HS-5 (cell line): ENCODE measurements around the gene TBX2.

Experiments used
- DNase-seq: peaks from one replicate; pipeline ENCODE4 v3.0.0-alpha.2; 2012; ENCODE audit warnings: low read depth

Gene TBX2

DNA sequence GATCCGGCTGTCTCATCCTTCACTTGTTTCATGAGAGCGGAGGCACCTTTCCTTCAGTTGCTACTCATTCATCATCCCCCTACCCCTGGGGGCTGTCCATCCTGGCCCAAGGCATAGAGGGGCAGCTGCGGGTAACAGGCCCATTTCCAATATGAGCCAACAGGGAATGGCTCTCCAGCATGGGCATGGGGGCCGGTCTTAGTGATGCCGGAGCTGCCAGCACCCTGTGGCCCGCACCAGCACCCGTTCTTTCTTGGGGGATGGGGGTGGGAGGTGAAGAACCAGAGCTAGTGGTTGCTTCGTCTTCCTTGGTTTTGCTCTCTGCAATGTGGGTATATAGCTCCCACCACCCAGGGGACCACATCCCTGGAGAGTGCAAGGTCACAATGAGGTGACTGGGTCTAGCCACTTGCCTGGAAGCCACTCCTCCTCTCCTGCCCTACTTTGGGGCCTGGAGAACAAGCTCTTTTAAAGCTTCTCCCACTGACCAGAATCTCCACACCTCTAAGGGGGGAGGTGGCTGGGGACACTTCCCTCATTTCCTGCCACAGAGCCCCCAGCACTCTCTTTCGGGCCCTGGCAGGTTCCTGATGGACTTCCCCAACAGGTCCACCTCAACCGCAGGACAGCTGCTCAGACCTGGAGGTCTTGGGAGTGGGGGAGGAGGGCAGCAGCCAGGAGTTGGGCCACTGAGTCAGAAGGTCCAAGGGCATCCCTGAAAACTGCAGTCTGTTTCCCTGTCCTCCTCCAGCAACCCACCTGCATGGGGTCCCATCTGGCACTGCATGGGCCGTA lies 11.9 kb upstream of the TBX2 start:
- DNase-seq, result no peak

DNA sequence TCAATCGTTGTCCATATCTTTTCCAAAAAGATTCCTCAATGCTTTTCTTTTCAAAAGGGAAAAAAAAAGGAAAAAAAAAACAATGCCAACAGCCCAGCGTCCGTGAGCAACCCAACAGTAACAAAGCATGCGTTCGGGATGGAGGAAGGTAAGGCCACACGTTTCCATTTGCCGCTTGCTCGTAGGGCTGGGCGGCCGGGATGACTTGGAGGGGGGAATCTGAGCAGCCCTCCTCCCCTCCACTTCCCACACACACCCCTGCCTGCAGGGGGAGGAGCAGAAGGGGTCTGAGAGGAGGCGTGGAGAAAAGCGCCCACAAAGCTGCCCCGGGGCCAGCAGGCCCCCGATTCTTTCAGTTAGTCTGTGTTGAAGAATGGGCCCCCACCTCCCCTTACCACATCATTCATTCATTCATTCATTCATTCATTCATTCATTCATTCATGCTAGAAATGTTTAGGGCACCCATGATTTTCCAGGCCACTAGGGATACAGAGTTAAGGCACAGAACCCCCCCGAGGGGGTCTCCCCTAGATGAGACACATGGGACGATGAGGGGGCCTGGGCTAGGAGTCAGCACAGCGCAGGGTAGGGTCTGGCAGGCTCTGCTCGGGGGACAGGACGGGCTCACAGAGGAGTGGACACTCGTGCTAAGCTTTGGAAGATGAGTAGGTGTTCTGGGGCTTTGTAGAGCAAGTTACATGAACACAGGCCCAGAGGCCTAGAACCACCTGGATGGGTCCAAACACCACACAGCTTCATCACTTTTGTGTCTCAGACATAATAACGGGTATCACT lies 10.9 kb upstream of the TBX2 start:
- DNase-seq, result no peak

DNA sequence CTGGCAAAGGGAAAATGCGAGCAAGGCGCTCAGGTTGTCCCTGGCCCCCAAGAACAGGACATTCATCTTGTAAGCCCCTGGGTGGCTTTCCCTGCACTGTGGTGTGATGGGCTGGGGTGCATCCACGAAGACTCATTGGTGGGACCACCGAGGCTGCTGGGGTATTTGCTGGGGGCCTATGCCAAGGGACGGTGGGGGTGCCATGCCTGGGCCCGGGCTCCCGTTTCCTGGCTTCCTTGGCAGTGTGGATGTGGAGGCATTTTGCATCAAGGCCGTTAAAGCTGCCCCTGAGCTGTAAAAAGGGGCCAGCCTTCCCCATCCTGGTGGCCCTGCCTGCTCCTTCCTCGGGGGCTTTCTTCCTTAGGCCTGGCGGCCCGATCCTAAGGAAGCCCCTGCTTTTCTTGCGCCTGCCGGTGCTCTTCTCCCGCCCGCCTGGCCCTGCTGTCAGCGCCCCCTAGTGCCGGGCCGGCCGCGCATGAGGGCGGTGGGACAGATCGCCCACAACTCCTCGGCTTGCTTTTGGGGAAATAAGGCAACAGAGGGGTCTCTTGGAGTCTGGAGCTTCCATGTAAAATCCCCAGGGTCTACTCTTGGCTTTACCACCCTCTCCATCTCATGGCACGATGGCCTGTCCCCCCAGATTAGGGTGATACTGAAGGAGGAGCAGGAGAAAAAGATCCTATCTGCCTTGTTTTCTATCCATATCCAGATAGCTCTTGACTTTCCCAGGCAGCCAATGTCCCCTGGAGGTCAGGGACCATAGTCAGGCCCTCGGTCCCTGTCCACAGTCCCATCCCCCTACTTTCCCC lies 9.8 kb upstream of the TBX2 start:
- DNase-seq, result no peak

DNA sequence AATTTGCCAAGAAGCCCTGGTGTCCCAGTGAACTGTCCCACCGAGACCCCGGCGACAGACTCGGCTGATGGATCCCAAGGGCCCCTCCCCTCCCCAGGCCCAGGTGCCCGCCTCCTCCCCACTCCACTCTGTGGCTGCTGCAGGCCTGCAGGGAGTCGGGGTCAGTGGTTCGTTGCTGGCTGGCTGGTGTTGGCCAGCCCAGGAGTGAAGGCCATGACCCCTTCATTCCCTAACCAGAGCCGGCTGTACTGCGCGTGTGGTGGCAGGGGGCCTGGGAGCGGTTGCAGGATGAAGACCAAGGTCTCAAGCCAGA lies 9.2 kb upstream of the TBX2 start:
- DNase-seq, result no peak

DNA sequence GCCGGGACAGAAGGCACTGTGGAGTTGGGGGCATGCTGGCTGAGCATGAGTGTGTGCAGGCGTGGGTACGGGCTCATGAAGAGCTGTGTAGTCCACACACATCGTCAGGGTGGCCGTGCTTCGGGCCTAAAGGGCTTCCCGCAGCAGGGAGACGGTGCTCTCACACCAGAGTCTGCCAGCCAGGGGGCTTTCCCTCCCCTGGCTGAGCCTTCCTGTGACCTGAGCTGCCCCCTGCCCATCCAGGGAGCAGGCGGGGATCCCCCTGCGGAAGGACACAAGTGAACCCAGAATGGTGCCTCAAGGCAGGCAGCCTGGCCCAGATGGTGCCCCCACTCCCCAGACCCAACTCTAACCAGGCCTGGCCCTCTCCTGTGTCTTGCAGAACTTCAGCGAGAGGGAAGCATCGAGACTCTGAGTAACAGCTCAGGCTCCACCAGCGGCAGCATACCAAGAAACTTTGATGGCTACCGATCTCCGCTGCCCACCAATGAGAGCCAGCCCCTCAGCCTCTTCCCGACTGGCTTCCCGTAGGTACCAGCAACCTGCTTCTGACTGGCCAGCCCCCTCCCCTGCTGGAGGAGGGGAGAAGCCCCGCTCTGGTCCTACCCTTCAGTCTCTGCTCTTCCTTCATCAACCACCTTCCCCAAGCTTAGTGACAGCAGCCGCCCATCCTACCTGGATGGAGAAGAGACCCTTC lies 7.9 kb upstream of the TBX2 start:
- DNase-seq, result no peak

DNA sequence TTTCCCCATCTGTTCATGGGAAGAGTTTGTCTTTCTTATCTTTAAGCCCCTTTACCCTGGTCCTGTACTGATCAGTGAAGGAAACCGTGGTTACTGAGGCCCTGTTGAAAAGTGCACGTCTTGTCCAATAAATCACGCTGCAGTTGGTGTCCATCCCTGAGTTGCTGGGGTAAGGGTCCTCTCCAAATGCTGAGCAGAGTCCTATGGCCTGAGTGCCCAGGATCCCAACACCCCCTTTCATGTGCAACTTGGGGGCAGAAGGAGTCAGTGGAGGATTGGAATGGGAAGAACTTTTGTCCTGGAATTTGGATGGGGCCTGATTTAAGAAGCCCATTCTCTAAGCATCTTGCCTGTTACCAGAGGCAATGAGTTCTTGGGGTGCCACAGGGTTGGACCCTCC lies 7.0 kb upstream of the TBX2 start:
- no peak for DNase-seq

DNA sequence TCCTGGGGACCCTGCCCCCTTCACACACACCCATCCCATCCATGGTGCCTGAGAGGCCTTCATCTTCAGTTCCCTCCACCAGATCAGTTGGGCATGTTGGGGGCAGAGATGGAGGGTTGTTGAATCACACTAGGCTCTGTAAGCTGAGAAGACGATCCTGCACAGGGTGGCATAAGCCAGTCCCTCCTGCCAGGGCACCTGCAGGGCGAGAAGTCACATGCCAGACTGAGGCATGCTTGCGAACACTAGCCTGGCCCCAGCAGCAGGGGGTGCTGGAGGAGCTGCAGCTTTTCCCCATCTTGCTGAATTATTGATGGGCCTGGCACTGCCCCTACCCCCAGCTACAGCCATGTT lies 6.1 kb upstream of the TBX2 start:
- DNase-seq, result no peak

DNA sequence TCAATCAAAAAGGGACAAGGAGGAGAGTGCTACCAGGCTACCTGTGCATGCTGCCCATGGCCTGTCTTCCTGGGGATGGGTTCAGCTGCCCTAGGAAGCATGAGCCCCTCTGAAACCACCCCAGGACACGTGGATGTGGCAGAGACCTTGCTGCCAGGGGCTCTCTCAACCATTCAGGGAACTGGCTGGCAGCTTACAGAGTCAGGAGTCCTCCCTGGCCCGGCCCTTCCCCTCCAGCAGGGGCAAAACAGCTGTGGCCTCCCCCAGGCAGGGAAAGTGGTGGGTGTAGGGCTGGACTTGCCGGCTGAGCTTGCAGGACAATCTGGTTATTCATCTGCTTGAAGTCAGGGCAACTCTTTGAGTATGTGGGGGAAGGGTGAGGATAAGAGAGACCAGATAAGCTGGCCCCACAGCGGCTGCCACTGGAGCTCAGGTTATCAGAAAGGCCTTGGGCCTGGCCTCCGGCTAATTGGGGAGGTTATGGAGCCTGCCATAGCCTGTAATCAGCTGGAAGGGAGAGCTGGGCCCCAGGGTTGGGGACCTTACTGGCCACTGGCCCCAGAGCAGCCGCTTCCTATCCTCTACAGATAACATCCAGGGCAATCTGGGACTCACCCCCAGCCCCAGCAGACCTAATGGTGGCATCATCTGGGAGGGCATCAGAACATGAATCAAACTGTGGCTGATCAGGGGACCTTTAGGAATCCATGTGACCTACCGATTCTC lies 5.6 kb upstream of the TBX2 start:
- DNase-seq, result no peak

DNA sequence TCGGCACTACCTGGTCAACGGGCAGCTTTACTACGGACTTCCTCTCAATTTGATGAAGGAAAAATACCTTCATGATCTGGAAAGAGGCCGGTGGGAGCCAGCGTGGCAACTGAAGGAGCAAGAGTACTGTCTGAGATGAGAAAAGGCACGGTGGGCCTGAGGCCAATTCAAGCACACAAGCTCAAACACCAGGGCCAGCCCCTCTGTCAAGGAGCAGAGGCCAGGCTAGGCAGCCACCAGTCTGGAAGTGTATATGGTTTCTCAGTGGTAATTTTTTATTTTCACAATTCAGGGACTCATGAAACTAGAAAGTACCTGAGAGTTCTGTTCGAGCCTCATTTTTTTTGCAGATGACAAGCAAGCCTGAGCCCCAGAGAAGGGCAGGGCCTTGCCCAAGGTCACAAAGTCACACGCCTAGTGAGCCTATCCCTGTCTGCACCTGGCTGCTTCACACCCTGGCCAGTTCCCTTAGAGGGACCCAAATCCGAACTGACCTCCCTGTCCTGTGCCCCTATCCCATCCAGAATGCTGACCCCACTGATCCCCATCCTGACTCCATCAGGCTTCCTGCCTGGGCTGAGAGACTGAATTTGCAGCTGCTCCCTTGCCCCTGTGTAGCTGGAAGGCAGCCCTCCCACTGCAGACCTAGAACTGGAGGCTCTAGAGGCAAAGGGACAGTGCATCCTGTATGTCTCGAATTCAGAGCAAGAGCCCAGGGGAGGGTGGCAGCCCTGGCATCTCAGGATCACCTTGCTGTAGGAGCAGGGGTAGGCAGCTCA lies 4.8 kb upstream of the TBX2 start:
- DNase-seq, result no peak

DNA sequence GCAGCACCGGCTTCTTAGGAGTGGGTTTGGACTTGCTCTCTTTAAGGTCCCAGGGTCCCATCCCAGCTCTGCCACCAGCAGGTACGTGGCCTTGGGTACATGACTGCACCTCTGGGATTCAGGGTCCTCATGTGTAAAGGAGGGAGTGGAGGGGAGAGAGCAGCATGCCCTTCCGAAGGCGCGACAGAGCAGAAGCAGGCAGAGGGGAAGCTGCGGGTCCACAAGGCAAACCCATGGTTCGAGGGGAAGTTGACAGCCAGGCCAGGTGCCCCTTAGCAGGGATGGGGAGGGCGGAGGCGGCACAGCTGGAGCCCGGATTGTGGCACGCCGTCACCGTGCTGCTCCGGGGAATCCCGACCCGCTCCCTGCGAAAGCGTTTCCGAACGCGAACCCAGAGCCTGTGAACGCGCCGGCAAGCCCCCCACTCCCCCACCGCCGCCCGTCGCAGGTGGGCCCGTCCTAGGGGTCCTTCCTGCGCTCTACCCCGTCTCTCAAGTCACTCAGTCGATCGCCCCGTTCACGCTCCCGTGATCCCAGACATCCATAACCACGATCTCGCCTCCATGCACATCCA lies 4.1 kb upstream of the TBX2 start:
- no peak for DNase-seq

DNA sequence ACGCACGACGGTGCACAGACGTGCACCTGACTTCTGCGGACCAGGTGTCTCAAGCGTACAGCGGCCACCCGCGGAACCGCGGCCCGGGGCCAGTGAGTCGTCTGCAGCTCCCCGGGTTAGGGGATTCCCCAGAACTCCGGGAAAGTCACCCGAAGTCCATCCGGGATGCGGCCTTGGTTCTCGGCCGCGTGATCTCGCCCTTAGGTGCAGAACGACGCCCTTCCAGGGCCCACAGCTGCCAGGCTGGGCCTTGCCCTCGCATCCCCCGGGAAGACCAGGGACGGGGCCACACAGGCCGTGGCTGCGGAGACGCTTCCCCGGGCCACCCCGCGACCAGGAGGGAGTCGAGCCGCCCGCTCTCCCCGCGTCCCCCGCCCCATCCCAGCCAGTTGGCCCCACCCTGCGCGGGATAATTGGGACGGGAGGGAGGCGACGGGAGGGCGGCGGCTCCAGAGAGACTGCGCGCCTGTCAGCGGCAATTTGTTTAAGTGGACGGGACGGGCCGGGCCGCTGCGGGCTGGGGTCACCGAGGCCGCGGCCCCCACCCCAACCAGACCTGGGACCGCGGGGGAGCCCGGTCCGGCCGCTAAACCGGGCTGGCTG lies 3.6 kb upstream of the TBX2 start:
- DNase-seq, result no peak

DNA sequence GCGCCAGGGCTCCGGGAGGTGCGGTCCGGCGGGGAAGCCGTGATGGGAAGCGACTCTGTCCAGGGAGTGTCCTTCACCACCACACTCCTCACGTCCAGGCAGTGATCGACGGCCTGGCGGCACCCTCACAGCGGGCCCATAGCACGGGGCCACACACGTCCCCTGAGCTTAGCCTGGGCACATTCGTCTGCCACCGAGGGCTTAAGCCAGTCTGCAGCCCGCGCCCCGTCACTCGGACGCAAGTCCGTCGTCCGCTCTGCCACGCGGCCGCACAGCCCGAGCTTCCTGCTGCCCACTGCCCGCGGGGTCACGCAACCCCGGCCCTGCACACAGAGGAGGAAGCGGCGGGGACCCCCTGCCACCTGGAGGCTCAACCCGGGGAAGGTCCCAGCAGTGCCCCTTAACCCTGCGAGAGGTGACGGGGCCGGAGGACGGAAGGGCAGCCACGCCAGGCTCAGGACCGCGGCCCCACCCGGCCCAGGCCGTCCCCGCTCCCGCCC lies 3.0 kb upstream of the TBX2 start:
- DNase-seq, result no peak

DNA sequence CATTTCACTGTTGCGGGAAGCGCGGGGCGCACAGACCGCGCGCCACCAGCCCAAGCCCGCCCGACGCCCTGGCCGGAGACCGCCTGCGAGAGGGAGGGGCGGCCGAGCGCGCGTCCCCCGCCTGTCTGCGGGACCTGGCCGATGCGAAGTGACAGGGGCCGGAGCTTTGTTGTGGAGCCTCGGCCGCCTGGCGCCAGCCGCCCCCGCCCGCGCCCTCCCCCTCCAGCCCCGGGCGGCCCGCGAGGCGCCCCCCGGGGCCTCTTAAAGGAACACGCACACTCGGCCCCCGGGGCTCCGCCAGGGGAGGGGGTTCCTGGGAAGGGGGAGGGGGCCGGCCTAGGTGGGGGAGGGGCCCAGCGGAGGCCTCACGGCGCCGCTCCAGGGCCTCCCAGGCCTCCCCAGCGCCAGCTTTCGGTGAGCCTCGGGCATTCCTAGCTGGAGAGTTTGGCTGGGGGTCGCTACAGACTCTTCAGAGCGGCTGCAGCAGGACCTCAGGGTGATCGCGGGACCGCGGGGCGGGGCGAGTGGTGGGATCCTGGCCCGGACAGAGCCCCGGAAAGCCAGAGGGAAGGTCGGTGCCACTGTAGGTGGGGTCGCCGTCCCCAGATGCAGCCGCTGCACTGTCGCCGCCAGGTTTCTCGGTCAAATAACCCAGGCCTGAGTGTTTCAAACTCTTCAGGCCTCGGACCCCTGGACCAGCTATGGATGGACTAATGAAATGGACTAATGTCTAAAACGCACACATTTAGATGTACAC lies 2.4 kb upstream of the TBX2 start:
- no peak for DNase-seq

DNA sequence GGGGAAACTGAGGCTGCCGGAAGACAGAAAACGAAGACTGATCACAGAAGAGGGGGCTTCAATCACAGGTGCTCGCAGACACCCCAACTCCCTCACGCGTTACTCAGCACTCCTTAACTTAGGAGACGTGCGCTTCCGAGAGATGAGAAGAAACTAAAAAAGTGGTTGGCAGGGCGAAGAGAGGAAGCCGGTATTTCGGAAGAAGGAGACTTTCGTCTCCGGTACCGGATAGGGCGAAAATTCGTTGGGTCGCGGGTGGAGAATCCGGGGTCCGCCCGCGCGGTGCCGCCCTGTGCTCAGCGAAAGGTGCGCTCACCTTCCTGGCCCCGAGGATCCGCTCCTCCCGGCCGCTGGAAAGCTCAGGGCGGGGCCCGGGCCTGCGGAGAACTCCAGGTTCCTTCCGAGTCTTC lies 917 bp upstream of the TBX2 start:
- DNase-seq, result no peak

DNA sequence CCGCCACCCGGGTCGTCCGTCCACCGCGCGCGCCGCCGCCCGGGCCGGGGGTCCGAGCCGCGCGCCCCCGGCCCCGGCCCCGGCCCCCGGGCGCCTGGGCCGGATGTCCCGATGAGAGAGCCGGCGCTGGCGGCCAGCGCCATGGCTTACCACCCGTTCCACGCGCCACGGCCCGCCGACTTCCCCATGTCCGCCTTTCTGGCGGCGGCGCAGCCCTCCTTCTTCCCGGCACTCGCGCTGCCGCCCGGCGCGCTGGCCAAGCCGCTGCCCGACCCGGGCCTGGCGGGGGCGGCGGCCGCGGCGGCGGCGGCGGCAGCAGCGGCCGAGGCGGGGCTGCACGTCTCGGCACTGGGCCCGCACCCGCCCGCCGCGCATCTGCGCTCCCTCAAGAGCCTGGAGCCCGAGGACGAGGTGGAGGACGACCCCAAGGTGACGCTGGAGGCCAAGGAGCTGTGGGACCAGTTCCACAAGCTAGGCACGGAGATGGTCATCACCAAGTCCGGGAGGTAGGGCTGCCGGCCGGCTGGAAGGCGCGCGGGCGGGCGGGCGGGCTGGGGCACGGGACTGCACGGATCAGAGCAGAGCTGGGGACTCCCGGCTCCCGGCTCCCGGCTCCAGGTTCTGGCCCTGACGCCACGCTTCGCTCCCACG lies 548 bp downstream of the TBX2 start:
- no peak for DNase-seq

DNA sequence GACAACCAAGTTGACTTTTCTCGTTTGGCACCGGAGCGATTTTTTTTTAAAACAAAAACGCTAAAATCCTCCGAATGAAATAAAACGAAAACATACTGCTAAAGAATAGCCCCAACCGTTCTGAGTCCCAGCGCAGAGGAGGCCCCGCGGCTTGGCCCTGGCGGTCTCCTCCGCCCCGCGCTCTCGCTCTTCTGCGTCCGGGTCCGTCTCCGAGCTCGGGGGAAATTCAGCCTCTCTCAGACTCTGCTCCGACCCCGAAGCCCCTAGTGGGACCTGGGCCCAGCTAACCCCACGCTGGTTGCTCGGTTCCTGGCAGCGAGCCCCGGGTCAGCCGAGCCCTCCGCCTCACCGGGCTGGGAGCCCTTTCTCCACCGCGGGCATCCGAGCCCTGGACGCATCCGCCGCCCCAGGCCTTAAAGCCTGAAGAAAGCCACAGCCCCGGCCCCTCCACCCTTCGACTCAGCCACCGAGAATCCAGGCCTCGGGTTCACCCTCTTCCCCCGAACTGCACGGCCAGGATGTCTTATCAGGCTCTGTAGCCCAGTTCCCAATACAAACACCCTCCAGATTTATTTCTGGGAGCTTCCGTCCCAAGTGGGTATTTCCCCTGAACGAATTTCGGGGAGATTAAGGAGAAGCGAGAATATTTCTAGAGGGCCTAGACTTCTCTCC lies 1.2 kb downstream of the TBX2 start:
- no peak for DNase-seq

DNA sequence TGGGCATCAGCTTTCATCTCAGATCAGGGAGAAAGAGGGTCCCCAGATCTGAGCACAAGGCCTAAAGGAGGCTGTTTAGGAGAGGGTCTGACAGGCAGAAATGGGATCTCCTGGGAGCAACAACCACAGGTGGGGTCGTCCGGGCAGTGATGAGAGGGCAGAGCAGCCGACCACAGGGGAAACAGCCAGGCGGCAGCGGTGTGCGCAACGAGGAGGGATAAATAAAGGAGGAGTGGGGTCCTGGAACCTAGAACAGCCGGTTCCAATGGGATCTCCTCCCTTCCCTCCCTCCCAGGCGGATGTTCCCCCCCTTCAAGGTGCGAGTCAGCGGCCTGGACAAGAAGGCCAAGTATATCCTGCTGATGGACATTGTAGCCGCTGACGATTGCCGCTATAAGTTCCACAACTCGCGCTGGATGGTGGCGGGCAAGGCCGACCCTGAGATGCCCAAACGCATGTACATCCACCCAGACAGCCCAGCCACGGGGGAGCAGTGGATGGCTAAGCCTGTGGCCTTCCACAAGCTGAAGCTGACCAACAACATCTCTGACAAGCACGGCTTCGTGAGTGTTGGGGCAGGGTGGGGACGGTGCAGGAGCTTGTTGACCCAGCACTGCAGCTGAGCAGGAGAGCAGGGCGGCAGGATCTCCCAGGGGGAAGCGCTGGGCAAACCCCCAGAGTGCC lies 1.9 kb downstream of the TBX2 start:
- no peak for DNase-seq
